Lower lobe of right lung (tissue), 2 donors: ENCODE results near the gene IKBIP. TPM values are rescaled to one million over a fixed set of nuclear protein-coding genes. Genes with fewer than 3 reads are reported as not detected.
A peak's percentile ranks its signal among the peaks of the same experiment; 100 is the strongest.
"Not testable (repeated sequence)": the region's sequence is repeated elsewhere in the genome, so short reads cannot be mapped to it uniquely, and the experiment has no call there.

Source experiments
- ATAC-seq, 2 donors: fragments of 200-7000 bp; cut with Tn5 transposase; one replicate each; pipeline ENCODE4 v1.9.1; 2020 to 2022; ENCODE audit warnings: mild to moderate bottlenecking in 2 of 2, moderate library complexity in 2 of 2
- DNase-seq: peaks from one replicate; pipeline ENCODE4 v3.0.0-alpha.2; 2020
- H3K27ac ChIP-seq: fragments of 200-600 bp; one replicate; pipeline ENCODE4 v1.8.0; 2022
- H3K27me3 ChIP-seq: fragments of 200-600 bp; one replicate; pipeline ENCODE4 v1.8.0; 2022; ENCODE audit warnings: low read depth
- H3K36me3 ChIP-seq: fragments of 200-600 bp; one replicate; pipeline ENCODE4 v1.8.0; 2022; ENCODE audit warnings: mild to moderate bottlenecking
- H3K4me1 ChIP-seq: fragments of 200-600 bp; one replicate; pipeline ENCODE4 v1.8.0; 2022
- H3K4me3 ChIP-seq: fragments of 200-600 bp; one replicate; pipeline ENCODE4 v1.8.0; 2022; ENCODE audit warnings: mild to moderate bottlenecking
- H3K9me3 ChIP-seq: fragments of 200-600 bp; one replicate; pipeline ENCODE4 v1.8.0; 2022
- CTCF ChIP-seq: fragments of 200-600 bp; IDR thresholded peaks from one replicate; pipeline ENCODE4 v1.8.0; 2022; ENCODE audit warnings: antibody characterized with exemption, mild to moderate bottlenecking
- intact Hi-C: fragments of 100-400 bp; cut with DNase I; formaldehyde crosslinking; loops from one replicate; pipeline ENCODE4 v1.11.0; 2022
- total RNA-seq: library from RNA; stranded (reverse); fragmentation: NEBNext Ultra II Directional; extraction: Animal tissue kit (Norgen Biotek cat#: 25700); gene quantifications from one replicate; pipeline ENCODE4 v1.2.1, GENCODE V29; 2021
- donor health status: DM: no; HTN: yes; CAD: no; lungs with severe emphysema.

IKBIP gene
- total RNA-seq, 1 donor from 2014 or later = 13.4 TPM

DNA sequence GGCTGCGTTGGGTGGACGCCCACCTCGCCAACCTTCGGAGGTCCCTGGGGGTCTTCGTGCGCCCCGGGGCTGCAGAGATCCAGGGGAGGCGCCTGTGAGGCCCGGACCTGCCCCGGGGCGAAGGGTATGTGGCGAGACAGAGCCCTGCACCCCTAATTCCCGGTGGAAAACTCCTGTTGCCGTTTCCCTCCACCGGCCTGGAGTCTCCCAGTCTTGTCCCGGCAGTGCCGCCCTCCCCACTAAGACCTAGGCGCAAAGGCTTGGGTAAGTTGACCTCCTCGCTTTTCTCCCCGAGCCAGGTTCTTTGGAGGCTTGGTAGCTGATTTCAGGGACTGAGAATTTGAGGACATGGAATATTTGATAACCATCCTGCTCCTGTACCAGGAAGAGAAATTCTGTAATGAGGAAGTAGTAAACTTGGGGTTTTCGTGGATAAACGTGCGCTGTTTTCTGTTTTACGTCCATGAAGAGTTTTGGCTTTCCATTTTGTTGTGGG lies 1.0 kb upstream of the IKBIP start:
- no peak for DNase-seq
- Histone ChIP-seq H3K4me3 (peak overlapping the region; percentile 97), H3K36me3 (peaks cover 28% of the 10 kb centered on the region), H3K27me3 (no peaks in the 10 kb centered on the region), H3K4me1 (peaks cover 31% of the 10 kb centered on the region), H3K27ac (peak overlapping the region; percentile 92), H3K9me3 (no peaks in the 10 kb centered on the region)
- intact Hi-C loops = no loop called here
- ATAC-seq = peak; percentile 30 to 36
- no peak for TF ChIP-seq CTCF

DNA sequence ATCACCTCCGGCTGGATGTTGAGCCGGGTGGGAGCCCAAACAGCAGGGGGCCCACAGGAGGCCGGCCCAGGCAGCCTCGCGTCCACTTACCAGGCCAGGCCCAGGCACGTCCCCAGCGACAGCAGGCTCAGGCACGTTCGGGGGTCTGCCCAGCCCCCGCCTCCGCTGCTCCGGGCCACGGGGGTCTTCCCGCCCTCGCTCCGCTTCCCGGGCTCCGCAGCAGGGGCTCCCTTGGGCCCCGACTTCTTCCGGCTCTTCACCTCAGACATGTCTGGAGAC lies 216 bp downstream of the IKBIP start:
- Histone ChIP-seq H3K4me1 (peaks cover 31% of the 10 kb centered on the region), H3K27ac (peak overlapping the region; percentile 92), H3K4me3 (peak overlapping the region; percentile 97), H3K9me3 (no peaks in the 10 kb centered on the region), H3K27me3 (no peaks in the 10 kb centered on the region), H3K36me3 (peaks cover 16% of the 10 kb centered on the region)
- ATAC-seq = peak; percentile 8 to 38
- DNase-seq = no peak
- intact Hi-C loops = no loop called here
- TF ChIP-seq CTCF = no peak

- ATAC-seq, H3K36me3 ChIP-seq, DNase-seq, H3K27me3 ChIP-seq, intact Hi-C loops, H3K4me3 ChIP-seq, H3K27ac ChIP-seq, H3K9me3 ChIP-seq: not testable (repeated sequence)
- H3K4me1 ChIP-seq = peaks cover 28% of the 10 kb centered on the region
Measured at GRCh38 chr12:98642801-98643200, 1.8 kb downstream of the IKBIP start.

- ATAC-seq (no peak), DNase-seq (no peak)
- H3K27ac ChIP-seq = no peak overlapping the region
- H3K4me3 ChIP-seq = no peak overlapping the region
- peaks cover 19% of the 10 kb centered on the region for H3K4me1 ChIP-seq
- H3K27me3 ChIP-seq = no peaks in the 10 kb centered on the region
- intact Hi-C loops = no loop called here
- H3K9me3 ChIP-seq = no peaks in the 10 kb centered on the region
- H3K36me3 ChIP-seq = no peaks in the 10 kb centered on the region
- no peak for TF ChIP-seq CTCF
Measured at GRCh38 chr12:98639491-98639890, 5.1 kb downstream of the IKBIP start.

DNA sequence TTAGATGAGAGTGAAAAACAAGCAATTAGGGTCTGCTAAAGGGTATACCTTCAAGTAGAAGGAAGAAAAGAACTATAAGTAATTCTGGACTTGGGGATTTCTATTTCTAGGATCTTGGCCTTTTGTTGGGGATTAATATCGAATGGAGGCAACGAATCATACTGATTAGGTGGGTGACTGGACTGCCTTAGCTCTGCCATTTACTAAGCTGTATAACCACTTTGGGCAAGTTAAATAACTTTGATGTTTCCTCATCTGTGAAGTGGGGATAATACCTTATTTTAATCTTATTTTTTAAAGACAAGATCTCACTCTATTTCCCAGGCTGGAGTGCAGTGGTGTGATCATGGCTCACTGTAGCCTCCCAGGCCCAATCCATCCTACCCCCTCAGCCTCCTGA lies 6.6 kb downstream of the IKBIP start:
- Histone ChIP-seq H3K27ac (no peak overlapping the region), H3K4me1 (peaks cover 12% of the 10 kb centered on the region), H3K4me3 (no peak overlapping the region), H3K36me3 (peaks cover 8% of the 10 kb centered on the region), H3K27me3 (no peaks in the 10 kb centered on the region), H3K9me3 (no peaks in the 10 kb centered on the region)
- ATAC-seq = no peak
- TF ChIP-seq CTCF = no peak
- DNase-seq = no peak
- intact Hi-C loops = no loop called here

DNA sequence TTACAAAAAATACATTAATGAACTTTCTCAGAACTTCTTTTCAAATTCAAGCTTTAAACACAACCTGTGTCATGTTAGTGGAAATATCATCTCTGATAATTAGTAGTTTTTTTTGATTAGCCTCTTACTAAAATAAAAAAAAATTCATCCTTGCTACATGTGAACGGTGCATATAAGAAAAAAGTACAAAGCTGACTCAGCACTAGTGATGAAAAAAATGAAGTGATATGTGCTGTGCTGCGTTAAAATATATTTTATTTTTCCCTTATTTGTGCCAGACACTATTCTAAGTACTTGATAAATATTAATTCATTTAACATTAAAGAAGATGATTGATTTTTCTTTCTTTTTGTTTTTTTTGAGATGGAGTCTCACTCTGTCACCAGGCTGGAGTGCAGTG lies 7.5 kb downstream of the IKBIP start:
- no peak for TF ChIP-seq CTCF
- H3K4me3 ChIP-seq = no peak overlapping the region
- no peak overlapping the region for H3K27ac ChIP-seq
- H3K9me3 ChIP-seq = no peaks in the 10 kb centered on the region
- intact Hi-C loops = no loop called here
- peaks cover 13% of the 10 kb centered on the region for H3K36me3 ChIP-seq
- DNase-seq (no peak), ATAC-seq (no peak)
- no peaks in the 10 kb centered on the region for H3K27me3 ChIP-seq
- H3K4me1 ChIP-seq = peaks cover 8% of the 10 kb centered on the region
